Measurements from ENCODE around the gene RIPOR2.

RIPOR2 gene

DNA sequence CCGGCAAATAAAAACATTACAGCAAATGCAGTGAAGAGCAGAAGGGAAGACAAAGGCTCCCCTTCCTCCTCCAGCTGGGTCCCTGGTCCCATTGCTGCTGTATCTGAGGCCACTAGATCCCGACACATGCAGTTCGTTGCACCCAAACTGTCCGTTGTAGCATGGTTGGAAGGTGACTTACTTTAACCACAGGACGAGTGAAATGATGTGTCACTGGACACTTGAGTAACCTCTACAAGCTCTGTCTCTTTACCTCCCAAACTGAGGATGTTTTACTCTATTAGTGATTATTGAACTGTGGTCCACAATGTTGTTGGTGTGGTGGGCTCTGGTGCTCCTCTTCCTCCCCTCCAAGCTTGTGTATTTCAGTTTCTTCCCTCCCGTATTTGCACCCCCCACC lies 90.9 kb downstream of the RIPOR2 start:
- DNase-seq (ENCODE audit: low spot score), result no peak

DNA sequence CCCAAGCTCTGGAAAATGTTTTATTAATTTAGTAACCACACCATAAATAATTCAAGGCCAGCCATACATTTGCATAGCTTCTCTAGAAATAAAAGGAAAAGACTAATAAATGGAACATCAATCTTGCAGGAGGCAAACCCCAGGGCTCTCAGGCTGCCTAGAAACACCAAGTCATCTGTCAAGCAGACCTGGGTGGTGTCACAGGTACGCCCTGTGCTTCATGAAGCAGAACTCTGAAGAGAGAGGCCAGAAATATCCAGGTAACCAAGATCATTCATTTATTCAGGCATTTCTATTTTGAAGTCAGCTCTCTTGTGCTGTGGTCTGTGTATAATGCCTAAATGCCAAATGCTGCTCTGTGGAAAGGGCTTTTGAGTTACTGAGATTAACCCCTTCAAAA lies 91.7 kb downstream of the RIPOR2 start:
- no peak for DNase-seq (ENCODE audit: low spot score)

DNA sequence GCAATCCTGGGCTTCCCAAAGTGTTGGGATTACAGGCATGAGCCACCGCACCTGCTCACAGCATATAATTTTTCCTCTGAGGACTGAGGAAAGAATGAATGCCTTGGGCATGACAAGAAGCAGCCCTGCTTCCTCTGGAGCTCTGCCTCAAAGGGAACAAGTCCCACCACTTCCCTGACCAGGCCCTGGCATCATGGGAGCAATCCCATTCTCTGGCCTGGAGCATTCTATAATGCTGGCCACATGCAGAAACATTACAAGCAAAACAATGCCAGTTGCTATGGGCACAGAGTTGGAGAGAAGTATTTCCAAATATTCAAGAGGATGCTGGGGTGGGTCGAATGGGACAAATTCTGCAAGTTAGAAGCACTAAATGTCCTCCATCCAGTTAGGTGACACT lies 95.6 kb downstream of the RIPOR2 start:
- DNase-seq (ENCODE audit: low spot score), result no peak

DNA sequence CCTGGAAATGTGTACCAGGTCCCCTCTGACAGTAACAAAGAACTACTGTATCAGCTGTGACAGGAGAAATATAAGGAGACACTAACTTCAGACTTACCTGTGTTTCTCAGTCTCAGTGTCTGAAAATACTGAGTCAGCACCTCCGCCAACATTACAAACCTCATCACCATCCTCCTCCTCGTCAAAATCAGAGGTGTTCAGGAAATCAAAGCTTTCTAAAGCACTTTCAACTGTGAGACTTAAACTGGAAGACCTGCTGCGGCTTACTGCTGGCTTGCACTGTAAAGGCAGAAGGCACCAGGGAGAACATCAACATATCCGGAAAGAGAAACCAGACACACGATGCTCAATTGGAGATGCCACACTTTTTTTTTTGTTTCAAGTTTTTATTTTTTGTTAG lies 96.8 kb downstream of the RIPOR2 start:
- no peak for DNase-seq (ENCODE audit: low spot score)

DNA sequence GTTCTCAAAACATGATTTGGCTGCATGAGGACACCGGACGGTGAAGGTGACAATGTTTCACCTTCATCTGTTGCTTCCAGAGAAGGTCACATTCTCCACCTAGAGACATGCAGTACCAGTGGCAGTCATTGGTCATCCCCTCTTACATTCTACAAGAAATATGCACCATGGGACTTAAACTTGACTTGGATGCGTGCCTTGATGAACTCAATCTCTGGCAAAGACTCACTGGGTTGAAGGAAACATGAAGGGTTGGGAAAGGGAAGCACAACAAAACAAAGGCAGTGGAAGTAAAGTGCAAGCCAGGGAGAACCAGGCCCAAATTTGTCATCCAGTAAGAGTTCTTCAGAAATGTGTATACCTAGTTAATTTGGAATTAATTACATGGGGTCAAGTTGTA lies 97.7 kb downstream of the RIPOR2 start:
- DNase-seq (ENCODE audit: low spot score), result no peak

DNA sequence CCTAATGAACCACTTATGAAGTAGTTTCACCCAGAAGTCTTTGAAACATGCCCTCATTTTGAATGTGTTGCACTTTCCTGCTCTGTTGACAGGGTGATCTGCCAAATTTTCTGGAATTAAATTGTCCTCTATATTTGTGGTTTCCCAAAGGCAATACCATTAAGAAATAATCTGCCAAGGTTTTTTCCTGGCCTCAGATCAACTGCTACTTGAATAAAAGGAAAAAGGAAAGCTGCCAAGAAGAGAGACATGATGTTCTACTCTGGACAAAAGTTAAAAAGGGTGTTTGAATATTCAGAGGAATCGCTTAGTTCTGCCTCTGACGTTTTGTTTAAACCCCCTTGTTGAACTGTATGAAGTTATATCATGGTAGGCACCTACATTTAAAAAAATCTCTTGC lies 99.7 kb downstream of the RIPOR2 start:
- DNase-seq (ENCODE audit: low spot score), result no peak

DNA sequence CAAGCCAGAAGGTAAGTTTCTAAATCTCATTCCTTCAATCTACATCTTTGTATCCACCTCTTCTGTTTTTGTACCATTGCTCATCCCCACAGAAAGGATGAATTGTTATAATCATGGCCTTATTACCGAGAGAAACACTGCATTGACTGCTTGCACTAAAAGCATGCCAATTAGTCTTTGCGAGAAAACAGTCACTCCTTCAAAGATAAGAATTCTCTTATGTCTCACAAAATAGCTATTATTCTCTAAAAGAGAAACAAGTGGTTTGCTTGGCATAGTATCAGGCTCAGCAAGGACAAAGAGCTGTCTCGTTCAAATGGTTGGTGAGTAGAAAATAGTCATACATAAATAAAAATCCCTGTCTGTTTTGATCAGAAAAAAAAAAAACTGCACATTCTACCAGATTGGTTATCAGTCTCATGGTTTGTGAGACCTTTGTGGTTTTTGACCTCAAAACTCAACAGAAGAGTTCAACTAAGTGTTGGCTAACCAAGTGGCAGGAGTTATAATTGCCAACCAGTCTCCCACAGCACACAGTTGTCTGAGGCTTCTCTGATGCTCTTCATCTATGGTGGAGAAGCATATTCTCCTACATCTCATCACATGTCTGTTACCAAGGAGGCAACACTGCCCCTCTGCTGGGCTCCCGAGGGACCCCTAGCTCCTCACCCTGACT lies 101.9 kb downstream of the RIPOR2 start:
- DNase-seq (ENCODE audit: low spot score), result no peak

DNA sequence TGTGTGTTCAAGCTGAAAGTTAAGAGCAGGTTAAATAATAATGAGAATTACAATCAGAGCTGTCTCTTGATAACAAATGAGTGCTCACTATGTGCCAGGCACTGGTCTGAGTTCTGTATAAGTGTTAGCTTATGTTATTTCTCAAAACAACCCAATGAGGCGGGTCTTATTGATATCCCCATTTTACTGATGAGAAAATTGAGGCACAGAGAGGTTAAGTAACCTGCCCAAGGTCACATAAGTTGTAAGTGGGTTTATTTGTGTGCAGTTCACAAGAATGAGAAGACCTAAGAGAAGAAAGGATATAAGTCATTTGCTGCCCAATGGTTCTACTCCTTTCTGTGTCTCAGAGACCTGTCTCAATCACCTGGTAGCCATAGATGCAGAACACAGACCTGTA lies 103.0 kb downstream of the RIPOR2 start:
- DNase-seq (ENCODE audit: low spot score), result no peak

DNA sequence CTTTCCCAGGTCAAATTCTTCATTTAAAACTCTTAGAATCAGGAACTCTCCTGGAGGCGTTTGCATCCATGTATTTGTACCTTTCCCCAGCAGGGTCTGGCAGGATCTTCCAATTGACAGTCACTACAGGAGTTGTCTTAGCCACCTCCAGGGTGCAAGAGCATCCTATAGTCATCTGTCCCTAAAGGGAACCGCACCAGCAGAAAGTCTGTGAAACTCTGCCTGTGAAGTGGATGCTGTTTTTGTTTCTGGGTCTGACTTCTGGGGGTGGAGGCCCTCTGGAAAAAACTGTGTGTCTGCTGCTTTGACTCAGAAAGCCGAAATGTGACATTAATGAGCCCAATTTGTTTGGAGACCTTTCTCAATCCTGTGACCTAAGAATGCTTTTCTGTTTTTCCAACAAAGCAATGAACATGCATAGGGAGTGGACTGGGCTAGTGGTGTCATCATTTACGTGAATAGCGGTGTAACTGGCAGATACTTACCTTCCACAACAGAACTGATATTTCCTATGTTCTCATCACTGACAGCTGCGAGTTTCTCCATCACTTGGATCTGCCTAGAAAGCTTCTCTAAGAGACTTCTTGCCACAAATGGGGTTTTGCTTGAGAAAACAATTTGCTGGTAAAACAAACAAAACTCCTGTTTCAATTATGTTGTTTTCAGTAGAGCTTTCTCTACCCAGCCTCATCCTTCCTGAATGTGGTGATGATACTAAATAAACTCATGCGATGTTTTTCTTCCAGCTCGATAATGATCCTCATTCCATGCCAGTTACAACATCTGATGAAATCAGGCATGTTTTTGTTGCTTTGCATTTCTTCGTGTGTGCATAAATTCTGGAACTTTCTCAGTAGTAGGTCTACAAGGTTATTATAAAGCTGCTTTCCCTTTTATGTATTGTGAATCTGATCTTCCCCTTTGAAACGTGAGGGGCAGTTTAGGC lies 103.7 kb downstream of the RIPOR2 start:
- DNase-seq (ENCODE audit: low spot score), result no peak

DNA sequence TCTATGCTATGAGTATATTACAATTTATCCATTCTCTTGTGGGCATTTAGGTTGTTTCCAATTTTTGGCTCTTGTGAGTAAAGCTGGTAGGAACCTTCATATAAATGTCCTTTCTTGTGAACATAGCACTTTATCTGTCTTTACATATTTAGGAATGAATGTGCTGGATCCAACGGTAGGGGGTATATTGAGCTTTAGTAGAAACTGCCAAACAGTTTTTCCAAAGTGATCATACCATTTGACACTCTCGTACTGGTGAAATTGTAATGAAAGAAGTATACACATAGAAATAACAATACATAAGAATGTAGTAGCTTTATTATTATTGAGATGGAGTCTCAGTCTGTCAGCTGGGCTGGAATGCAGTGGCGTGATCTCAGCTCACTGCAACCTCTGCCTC lies 106.1 kb downstream of the RIPOR2 start:
- no peak for DNase-seq (ENCODE audit: low spot score)

DNA sequence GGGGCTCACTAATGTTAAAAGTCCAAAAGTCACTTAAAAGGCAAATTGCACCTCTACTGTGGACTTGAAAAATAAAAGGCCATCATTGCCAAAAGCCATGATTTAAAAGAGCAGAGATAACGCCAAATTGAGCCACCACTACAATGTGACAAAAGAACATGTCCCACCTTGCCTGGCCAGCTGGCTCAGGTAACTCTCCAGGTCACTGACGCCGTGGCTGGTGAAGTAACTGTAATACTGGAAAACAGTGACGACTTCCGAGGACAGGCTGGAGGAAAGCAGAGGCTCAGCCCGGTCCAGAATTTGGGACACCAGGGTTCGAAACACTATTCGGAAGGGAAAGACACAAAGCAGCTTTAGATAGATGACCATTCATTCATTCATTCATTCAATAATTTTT lies 107.8 kb downstream of the RIPOR2 start:
- no peak for DNase-seq (ENCODE audit: low spot score)

DNA sequence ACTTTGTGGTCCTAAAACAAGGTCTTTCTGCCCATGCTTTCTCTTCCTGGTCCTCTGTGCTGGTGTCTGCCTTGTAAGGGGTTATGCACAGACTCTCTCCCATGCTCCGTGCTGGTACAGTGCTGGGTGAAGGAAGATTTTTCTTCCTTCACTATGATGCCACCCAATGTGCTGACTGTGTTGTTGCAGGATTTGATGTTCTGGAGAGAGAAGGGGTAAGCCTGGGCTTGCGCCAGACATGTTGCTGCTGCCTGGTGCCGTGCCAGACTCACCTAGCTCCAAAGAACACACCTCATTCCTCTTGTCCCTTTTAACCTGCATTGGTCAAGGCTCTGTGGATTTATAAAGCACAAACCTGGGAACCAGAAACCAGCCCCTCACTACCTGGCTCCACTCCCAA lies 108.6 kb downstream of the RIPOR2 start:
- DNase-seq (ENCODE audit: low spot score), result no peak

DNA sequence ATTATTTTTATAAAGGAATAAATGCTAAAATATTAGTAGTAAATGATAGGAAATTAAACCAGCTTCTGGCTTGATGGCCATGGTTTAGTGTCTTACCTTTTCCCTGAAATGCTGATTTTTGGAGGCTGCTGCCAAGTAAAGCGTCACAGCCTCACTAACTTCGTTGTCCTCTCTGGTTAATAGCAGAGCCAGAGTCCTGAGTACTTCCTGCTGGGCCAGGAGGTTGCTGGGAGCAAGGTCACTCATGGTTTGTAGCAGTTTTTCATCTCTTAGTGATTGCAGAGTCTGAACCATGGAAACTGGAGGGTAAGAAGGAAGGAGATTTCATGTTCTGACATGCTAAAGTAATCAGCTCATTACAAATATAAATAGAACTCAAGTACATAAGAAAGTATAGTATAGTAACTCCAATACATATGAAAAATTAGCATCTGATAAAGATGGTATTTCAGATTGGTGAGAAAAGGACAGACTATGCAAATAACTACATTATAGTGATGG lies 110.6 kb downstream of the RIPOR2 start:
- no peak for DNase-seq (ENCODE audit: low spot score)

DNA sequence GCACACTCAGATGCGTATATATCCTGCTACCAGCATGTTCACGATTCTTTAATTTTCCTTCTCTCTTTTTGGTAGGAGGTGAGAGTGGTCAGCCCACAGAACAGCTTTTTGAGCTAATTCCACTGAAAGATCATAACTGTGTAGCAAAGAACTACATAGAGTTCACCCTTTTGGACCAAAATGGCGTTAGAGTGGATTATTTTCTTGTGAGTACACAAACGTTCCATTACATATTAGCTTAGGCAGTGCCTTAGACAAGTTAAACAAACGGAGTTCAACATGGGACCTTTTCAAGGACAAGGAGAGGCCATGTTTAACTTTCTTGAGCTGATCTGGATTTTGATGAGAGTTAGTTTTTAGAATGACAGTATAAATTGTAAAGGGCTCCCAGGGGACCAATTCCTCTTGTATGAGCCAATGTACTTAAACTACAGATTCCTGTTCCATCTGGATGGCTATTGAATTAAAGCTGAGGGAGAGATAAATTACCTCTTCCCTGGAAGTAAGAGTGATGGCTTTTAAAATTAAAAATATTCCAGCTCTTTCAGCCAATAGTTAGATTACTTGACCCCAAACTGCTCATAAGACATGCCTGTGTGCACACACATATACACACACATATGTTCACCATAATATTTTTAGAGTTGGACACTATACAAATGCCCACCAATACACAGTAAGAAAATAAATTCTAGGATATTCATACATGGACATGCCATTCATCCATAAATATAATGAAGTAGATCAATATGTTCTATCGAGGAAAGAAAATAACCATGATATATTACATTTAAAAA lies 111.4 kb downstream of the RIPOR2 start:
- no peak for DNase-seq (ENCODE audit: low spot score)

DNA sequence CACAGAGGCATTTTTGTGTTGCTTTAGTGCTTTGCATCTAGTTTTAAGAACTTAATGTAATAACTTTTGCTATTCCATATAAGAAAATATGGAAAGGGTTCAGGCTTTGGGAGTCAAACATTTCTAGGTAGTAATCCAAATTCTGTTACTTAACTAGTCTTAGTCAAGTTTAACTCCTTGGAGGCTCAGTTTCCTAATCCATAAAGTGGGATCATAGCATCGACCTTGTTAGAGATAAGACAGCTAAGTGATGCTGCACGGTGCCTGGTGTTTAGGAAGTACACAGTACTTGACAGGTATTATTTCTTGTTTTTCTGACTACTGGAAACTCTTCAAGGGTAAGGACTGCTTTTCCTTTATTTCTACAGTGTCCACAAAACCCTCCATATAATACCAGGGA lies 112.6 kb downstream of the RIPOR2 start:
- DNase-seq (ENCODE audit: low spot score), result no peak

DNA sequence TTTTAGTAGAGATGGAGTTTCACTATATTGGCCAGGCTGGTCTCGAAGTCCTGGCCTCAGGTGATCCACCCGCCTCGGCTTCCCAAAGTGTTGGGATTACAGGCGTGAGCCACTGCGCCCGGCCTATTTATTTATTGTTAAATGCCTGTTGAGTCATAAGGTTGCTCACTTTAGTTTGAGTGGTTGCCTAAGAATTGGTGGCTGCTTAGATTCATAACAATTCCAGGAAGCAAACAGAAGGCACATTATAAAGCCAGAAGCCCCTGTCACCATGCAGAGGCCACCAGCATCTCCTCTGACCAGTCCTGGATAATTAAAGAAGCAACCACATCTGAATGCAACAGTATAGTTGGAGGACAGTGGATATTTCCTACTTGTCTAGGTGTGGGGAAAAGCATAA lies 113.1 kb downstream of the RIPOR2 start:
- no peak for DNase-seq (ENCODE audit: low spot score)

DNA sequence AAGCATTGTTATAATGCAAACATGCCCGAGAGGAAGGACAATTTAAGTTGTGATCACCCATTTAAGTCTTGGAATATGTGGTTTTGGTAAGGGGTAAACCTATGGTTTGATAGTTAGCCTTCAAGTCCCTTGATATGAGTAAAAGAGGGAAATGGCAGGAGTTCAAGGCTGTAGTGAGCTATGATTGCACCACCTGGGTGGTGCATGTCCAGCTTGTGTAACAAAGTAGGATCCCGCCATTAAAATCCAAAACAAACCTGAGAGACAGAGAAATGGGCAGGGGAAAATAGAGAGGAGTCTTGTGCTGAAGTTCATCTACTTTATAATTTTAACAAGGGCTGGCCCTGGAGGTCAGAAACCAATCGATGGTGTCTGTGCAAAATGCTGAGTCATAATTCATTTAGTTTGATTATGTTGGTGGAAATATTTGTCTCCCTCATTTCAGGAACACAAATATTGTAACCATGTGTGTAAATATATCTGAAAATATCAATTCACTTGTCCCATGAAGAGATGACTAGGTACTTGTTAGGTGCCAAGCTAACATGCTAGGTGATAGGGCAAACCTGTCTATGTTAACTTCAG lies 113.8 kb downstream of the RIPOR2 start:
- no peak for DNase-seq (ENCODE audit: low spot score)

DNA sequence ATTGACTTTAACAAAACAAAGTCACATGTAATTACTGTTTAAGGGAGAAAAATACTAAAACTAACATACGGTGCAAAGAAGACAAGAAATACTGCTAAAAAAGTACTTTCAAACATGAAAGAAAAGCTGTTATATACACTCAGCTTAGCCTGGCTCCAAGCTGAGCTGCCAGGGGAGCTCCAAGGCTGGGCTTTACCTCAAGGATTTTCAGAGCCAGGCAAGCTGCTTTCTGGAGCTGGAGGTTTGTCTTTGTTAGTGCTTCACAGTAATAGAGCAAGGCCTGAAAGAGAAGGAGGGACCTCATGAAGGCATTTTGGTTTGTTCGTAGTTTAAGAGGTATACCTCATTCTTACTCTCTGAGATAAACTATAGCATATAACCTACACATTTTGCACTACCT lies 117.4 kb downstream of the RIPOR2 start:
- no peak for DNase-seq (ENCODE audit: low spot score)

DNA sequence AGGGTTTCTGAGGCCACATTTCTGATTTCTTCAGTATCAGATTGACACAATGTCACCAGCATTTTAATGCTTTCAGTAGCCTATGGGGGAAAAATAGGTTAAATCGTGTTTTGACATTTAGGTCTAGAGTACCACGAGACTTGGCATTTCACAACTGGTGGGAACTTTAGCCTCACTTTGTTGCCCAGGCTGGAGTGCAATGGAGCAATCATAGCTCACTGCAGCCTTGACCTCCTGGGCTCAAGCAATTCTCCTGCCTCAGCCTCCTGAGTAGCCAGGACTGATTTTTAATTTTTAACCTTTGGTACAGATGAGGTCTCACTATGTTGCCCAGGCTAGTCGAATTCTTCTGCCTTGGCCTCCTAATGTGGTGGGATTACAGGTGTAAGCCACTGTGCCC lies 126.0 kb downstream of the RIPOR2 start:
- no peak for DNase-seq (ENCODE audit: low spot score)

DNA sequence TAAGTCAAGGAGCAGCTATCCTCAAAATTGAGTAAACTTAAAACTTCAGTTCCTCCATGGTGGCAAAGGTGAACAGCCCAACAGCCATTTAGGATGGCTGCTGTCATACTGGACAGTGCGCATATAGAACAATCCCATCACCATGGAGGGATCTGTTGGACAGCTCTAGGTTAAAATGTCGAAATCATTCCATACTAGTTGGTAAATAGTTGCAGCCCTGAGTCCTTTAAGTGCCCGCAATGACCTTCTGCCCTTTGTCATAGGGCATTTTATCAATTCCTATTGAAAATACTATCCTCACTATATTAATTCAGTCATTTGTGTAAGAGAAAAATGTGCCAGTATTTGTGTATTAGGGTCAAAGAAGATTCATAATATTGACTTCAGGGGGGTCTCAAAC lies 128.2 kb downstream of the RIPOR2 start:
- DNase-seq (ENCODE audit: low spot score), result no peak

DNA sequence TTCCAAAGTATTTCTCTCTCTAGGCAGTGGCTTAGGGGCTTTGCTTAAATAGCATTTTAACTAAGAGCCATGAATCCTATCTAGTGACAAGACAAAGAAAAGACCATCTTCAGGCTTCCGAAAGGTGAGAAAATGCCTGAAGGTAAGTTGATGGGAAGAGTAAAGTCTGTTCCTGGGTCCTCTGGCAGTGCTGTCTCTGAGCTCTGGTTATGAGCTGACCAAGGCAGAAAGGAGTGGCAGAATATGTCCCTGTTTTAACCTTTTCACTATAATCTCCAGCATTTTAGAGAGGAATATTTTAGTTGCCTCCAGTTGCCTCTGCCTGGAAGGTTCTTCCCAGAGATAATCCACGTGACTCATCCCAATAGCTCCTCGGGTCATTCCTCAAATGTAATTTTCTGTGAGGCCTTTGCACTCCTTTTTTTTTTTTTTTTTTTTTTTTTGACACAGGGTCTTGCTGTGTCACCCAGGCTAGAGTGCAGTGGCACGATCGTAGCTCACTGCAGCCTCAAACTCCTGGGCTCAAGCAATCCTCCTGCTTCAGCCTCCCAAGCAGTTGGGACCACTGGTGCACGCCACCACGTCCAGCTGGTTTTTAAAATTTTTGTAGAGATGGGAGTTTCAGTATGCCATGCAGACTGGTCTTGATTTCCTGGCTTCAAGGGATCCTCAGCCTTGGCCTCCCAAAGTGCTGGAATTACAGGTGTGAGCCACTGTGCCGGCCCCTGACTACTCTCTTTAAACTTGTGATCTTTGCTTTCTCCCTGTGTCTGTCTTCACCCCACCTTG lies 133.3 kb downstream of the RIPOR2 start:
- no peak for DNase-seq (ENCODE audit: low spot score)
